ENCODE results near the gene SLC6A1. TPM values are rescaled to one million over a fixed set of nuclear protein-coding genes. Genes with fewer than 3 reads are reported as not detected.
A peak's percentile ranks its signal among the peaks of the same experiment; 100 is the strongest.

The SLC6A1 gene
- polyA plus RNA-seq, 1 of the 3 experiments (the other 2 are of a cell fraction), result not detected

GRCh38 chr3:11059799-11060115 is 67.2 kb downstream of the SLC6A1 start:
- Histone ChIP-seq H3K4me2 (no peak overlapping the region), H2AFZ (ENCODE audit: low read depth) (no peak overlapping the region), H3K27ac (ENCODE audit: low read depth in 2 of 2, low read length in 1 of 2) (no peak overlapping the region), H3K9ac (no peak overlapping the region), H3K4me3 (ENCODE audit: low read depth in 2 of 2, low read length in 1 of 2) (no peak overlapping the region; a peak in 1 of 4 replicates), H3K79me2 (ENCODE audit: insufficient read depth) (no peaks in the 10 kb centered on the region), H3K36me3 (replicated peaks in 1 of 2; ENCODE audit: control insufficient read depth in 1 of 2, insufficient read depth in 2 of 2, low read length in 1 of 2) (no peaks in the 10 kb centered on the region), H4K20me1 (ENCODE audit: insufficient read depth) (no peaks in the 10 kb centered on the region), H3K9me2 (no peaks in the 10 kb centered on the region), H3K9me3 (no peaks in the 10 kb centered on the region), H3K27me3 (ENCODE audit: insufficient read depth) (no peaks in the 10 kb centered on the region; the same call in 1 of the 2 replicates), H3K4me1 (ENCODE audit: control insufficient read depth in 1 of 2, insufficient read depth in 2 of 2, low read depth in 1 of 2, low read length in 1 of 2) (peaks cover 0 to 9% of the 10 kb centered on the region in 2 experiments; a peak in 1 of 4 replicates), H3F3A (replicated peaks; ENCODE audit: insufficient read depth) (no peaks in the 10 kb centered on the region)
- TF ChIP-seq FOXM1 (IDR thresholded peaks at IDR 0.05; ENCODE audit: low read depth), result no peak
- no peak for TF ChIP-seq FOSL2 (IDR thresholded peaks at IDR 0.05; ENCODE audit: borderline replicate concordance, low read depth)
- no peak for TF ChIP-seq ZBTB33 (IDR thresholded peaks at IDR 0.05; ENCODE audit: borderline replicate concordance, low read depth)
- no peak for TF ChIP-seq ELF1 (IDR thresholded peaks at IDR 0.05)
- ChIA-PET CTCF (interaction anchor here (0.6 to 5.1 kb wide), 98 partner anchors 7 to 1243 kb away, joined by 3 to 281 read pairs (median 6); partner anchors contain the start of genes HRH1 and SLC6A1), POLR2A (interaction anchor here (0.8 to 2.1 kb wide), 2 partner anchors 110 to 114 kb away, joined by 3 to 6 read pairs; no protein-coding TSS in a partner anchor)
- no peak for DNase-seq

DNA sequence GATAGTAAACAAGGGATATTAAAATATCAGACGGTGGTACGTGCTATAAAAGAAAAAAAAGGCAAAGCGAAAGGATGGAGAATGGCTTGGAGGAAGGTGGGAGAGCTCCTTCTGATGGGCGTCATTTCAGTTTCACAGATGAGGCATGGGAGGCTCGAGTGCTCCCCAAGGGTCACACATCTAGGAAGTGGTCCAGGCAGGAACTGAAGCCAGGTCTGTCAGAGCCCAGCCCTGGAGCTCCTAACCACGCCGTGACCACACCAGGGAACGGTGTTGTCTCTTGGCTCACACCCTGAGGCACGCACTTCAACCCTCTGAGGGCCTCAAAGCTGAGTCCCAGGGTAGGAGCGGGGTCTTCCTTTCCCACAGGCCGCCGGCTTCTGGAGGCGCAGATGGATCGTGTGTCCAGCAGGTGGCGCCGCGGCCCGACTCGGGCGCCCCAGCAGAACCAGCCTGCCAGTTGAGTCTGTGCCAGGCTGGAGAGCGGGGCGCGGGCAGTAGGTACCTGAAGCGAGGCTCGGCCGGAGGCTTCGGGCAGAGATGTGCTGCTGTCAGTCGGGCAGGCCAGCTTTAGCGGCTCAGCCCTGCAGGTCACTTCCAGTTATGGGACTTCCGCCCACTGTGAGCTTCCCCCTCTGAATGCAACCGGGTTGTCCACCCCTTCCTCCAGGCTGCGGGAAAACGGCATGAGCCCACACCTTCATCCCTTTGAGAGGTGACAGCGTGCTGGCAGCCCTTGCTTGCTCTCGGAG is 68.1 kb downstream of the SLC6A1 start:
- Histone ChIP-seq H3F3A (replicated peaks; ENCODE audit: insufficient read depth) (no peaks in the 10 kb centered on the region), H2AFZ (ENCODE audit: low read depth) (peak overlapping the region; percentile 94), H3K4me1 (ENCODE audit: control insufficient read depth in 1 of 2, insufficient read depth in 2 of 2, low read depth in 1 of 2, low read length in 1 of 2) (peaks cover 0 to 9% of the 10 kb centered on the region in 2 experiments; a peak in 1 of 4 replicates), H3K4me2 (peak overlapping the region; percentile 98), H4K20me1 (ENCODE audit: insufficient read depth) (no peaks in the 10 kb centered on the region), H3K36me3 (replicated peaks in 1 of 2; ENCODE audit: control insufficient read depth in 1 of 2, insufficient read depth in 2 of 2, low read length in 1 of 2) (no peaks in the 10 kb centered on the region), H3K79me2 (ENCODE audit: insufficient read depth) (no peaks in the 10 kb centered on the region), H3K9ac (peak overlapping the region; percentile 54; the same call in 1 of the 2 replicates), H3K27me3 (ENCODE audit: insufficient read depth) (no peaks in the 10 kb centered on the region), H3K27ac (ENCODE audit: low read depth in 2 of 2, low read length in 1 of 2) (peak overlapping the region in 1 of 2 experiments; percentile 37; a peak in 1 of 4 replicates), H3K9me3 (no peaks in the 10 kb centered on the region), H3K4me3 (ENCODE audit: low read depth in 2 of 2, low read length in 1 of 2) (peak overlapping the region; percentile 51 to 88), H3K9me2 (no peaks in the 10 kb centered on the region)
- ChIA-PET CTCF (interaction anchor here (0.6 to 5.1 kb wide), 118 partner anchors 8 to 1244 kb away, joined by 3 to 281 read pairs (median 5); partner anchors contain the start of genes HRH1 and SLC6A1), POLR2A (interaction anchor here (0.8 to 2.1 kb wide), 2 partner anchors 111 to 115 kb away, joined by 3 to 6 read pairs; no protein-coding TSS in a partner anchor)
- DNase-seq, result peak; percentile 89
- 19% methylated on average over 19 of the region's 35 CpGs for WGBS (ENCODE audit: low lambda C conversion rate)
- TF ChIP-seq FOSL2 (IDR thresholded peaks at IDR 0.05; ENCODE audit: borderline replicate concordance, low read depth) (no peak), NRF1 (IDR thresholded peaks at IDR 0.05; ENCODE audit: low read depth, low read length) (no peak), GABPA (IDR thresholded peaks at IDR 0.05; ENCODE audit: low read depth) (no peak), MXI1 (IDR thresholded peaks at IDR 0.05; ENCODE audit: low read depth, low read length) (peak; percentile 78), RXRA (IDR thresholded peaks at IDR 0.05; ENCODE audit: borderline replicate concordance, low read depth) (no peak), POLR2AphosphoS5 (IDR thresholded peaks at IDR 0.05; ENCODE audit: low read depth, low read length) (no peak), SMC3 (IDR thresholded peaks at IDR 0.05; ENCODE audit: low read depth, low read length) (peak; percentile 90), MEF2A (IDR thresholded peaks at IDR 0.05; ENCODE audit: borderline replicate concordance, low read depth) (no peak), TAF1 (IDR thresholded peaks at IDR 0.05; ENCODE audit: borderline replicate concordance, low read depth, low read length) (no peak), RAD21 (IDR thresholded peaks at IDR 0.05; ENCODE audit: low read length) (peak; percentile 79), EP300 (IDR thresholded peaks at IDR 0.05; ENCODE audit: borderline replicate concordance in 1 of 2, low read depth in 1 of 2, low read length in 1 of 2) (no peak), SIN3A (IDR thresholded peaks at IDR 0.05; ENCODE audit: borderline replicate concordance, low read depth, low read length) (peak; percentile 35; the same call in 1 of the 2 replicates), NFIC (IDR thresholded peaks at IDR 0.05; ENCODE audit: borderline replicate concordance) (peak; percentile 81)
- TF ChIP-seq, protein P1, sequence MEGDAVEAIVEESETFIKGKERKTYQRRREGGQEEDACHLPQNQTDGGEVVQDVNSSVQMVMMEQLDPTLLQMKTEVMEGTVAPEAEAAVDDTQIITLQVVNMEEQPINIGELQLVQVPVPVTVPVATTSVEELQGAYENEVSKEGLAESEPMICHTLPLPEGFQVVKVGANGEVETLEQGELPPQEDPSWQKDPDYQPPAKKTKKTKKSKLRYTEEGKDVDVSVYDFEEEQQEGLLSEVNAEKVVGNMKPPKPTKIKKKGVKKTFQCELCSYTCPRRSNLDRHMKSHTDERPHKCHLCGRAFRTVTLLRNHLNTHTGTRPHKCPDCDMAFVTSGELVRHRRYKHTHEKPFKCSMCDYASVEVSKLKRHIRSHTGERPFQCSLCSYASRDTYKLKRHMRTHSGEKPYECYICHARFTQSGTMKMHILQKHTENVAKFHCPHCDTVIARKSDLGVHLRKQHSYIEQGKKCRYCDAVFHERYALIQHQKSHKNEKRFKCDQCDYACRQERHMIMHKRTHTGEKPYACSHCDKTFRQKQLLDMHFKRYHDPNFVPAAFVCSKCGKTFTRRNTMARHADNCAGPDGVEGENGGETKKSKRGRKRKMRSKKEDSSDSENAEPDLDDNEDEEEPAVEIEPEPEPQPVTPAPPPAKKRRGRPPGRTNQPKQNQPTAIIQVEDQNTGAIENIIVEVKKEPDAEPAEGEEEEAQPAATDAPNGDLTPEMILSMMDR (IDR thresholded peaks at IDR 0.05), result peak; percentile 87
- TF ChIP-seq, protein P2, sequence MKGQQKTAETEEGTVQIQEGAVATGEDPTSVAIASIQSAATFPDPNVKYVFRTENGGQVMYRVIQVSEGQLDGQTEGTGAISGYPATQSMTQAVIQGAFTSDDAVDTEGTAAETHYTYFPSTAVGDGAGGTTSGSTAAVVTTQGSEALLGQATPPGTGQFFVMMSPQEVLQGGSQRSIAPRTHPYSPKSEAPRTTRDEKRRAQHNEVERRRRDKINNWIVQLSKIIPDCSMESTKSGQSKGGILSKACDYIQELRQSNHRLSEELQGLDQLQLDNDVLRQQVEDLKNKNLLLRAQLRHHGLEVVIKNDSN (IDR thresholded peaks at IDR 0.05; ENCODE audit: borderline replicate concordance, low read depth), result no peak
